DND-41 (cell line): ENCODE measurements around the gene TRIM44.

ENCODE experiments used
- CTCF ChIP-seq: IDR thresholded peaks from 2 replicates; pipeline ENCODE4 v1.5.1; 2012; ENCODE audit warnings: borderline replicate concordance, low read length, moderate library complexity, mild to moderate bottlenecking; ENCODE audit not compliant: poor library complexity, severe bottlenecking; ENCODE audit errors: extremely low read depth
- EZH2 ChIP-seq: IDR thresholded peaks from 3 replicates; pipeline ENCODE4 v1.6.1; 2012; ENCODE audit warnings: borderline replicate concordance, low read depth, mild to moderate bottlenecking, moderate library complexity, low read length, inconsistent platforms; ENCODE audit not compliant: severe bottlenecking

GRCh38 chr11:35798423-35798822, 135.8 kb downstream of the TRIM44 start:
- TF ChIP-seq CTCF (no peak), EZH2 (no peak)
